HG02973 (cell line): ENCODE data around the gene CRADD.
"Not testable (repeated sequence)": the region's sequence is repeated elsewhere in the genome, so short reads cannot be mapped to it uniquely, and the experiment has no call there.

Experiments
- ATAC-seq: cut with Tn5 transposase; IDR thresholded peaks from one replicate; pipeline ENCODE4 v1.9.1; 2021; ENCODE audit warnings: moderate library complexity; ENCODE audit not compliant: unreplicated experiment

The CRADD gene

GRCh38 chr12:93781961-93782360 is 104.8 kb downstream of the CRADD start:
- ATAC-seq, result not testable (repeated sequence)

GRCh38 chr12:93782853-93783252 is 105.7 kb downstream of the CRADD start:
- no peak for ATAC-seq

- no peak for ATAC-seq
Measured at GRCh38 chr12:93783832-93784231, 106.7 kb downstream of the CRADD start.

GRCh38 chr12:93784339-93785086 is 107.3 kb downstream of the CRADD start:
- no peak for ATAC-seq

GRCh38 chr12:93785249-93786010 is 108.3 kb downstream of the CRADD start:
- no peak for ATAC-seq

GRCh38 chr12:93786656-93787397 is 109.7 kb downstream of the CRADD start:
- no peak for ATAC-seq

- no peak for ATAC-seq
Measured at GRCh38 chr12:93788853-93789252, 111.7 kb downstream of the CRADD start.

GRCh38 chr12:93789767-93790166 is 112.6 kb downstream of the CRADD start:
- no peak for ATAC-seq

- ATAC-seq, result no peak
Measured at GRCh38 chr12:93790472-93791152, 113.4 kb downstream of the CRADD start.

GRCh38 chr12:93793007-93793406 is 115.8 kb downstream of the CRADD start:
- ATAC-seq, result no peak

- no peak for ATAC-seq
Measured at GRCh38 chr12:93793983-93794382, 116.8 kb downstream of the CRADD start.

- ATAC-seq, result no peak
Measured at GRCh38 chr12:93794738-93795137, 117.6 kb downstream of the CRADD start.

GRCh38 chr12:93795352-93795751 is 118.2 kb downstream of the CRADD start:
- no peak for ATAC-seq

- no peak for ATAC-seq
Measured at GRCh38 chr12:93796729-93797128, 119.6 kb downstream of the CRADD start.

GRCh38 chr12:93798279-93799151 is 121.3 kb downstream of the CRADD start:
- no peak for ATAC-seq

GRCh38 chr12:93801666-93802065 is 124.5 kb downstream of the CRADD start:
- ATAC-seq, result not testable (repeated sequence)

- no peak for ATAC-seq
Measured at GRCh38 chr12:93802293-93802692, 125.1 kb downstream of the CRADD start.

- ATAC-seq, result no peak
Measured at GRCh38 chr12:93802698-93803423, 125.7 kb downstream of the CRADD start.

- ATAC-seq, result no peak
Measured at GRCh38 chr12:93803424-93803807, 126.2 kb downstream of the CRADD start.
